GM23248 (cell line): ENCODE data around the gene DIP2A. TPM values are rescaled to one million over a fixed set of nuclear protein-coding genes. Genes with fewer than 3 reads are reported as not detected.
"Not testable (repeated sequence)": the region's sequence is repeated elsewhere in the genome, so short reads cannot be mapped to it uniquely, and the experiment has no call there.

ENCODE experiments used
- DNase-seq: peaks from one replicate; pipeline ENCODE4 v3.0.0-alpha.2; 2015
- H2AFZ ChIP-seq: fragments of 200-600 bp; sonication (generic); 2 replicates; pipeline ENCODE4 v1.6.1; 2016; ENCODE audit warnings: antibody characterized with exemption
- H3F3A ChIP-seq: fragments of 200-600 bp; sonication (generic); 2 replicates; pipeline ENCODE4 v1.6.1; 2016; ENCODE audit warnings: mild to moderate bottlenecking, antibody characterized with exemption, mixed run types; ENCODE audit not compliant: insufficient read depth
- H3K27ac ChIP-seq: fragments of 200-600 bp; sonication (generic); 2 replicates; pipeline ENCODE4 v1.5.1; 2016; ENCODE audit warnings: mild to moderate bottlenecking
- H3K27me3 ChIP-seq: fragments of 200-600 bp; sonication (generic); replicated peaks from 2 replicates; pipeline ENCODE4 v1.6.1; 2016; ENCODE audit warnings: mild to moderate bottlenecking; ENCODE audit not compliant: insufficient read depth
- H3K36me3 ChIP-seq: fragments of 200-600 bp; sonication (generic); 2 replicates; pipeline ENCODE4 v1.6.1; 2016; ENCODE audit warnings: low read depth, mild to moderate bottlenecking
- H3K4me1 ChIP-seq: fragments of 200-600 bp; sonication (generic); 2 replicates; pipeline ENCODE4 v1.6.1; 2016; ENCODE audit warnings: mild to moderate bottlenecking; ENCODE audit not compliant: insufficient read depth
- H3K4me2 ChIP-seq: fragments of 200-600 bp; sonication (generic); one replicate; pipeline ENCODE4 v1.6.1; 2016; ENCODE audit warnings: mild to moderate bottlenecking; ENCODE audit not compliant: unreplicated experiment
- H3K4me3 ChIP-seq: fragments of 200-600 bp; sonication (generic); 2 replicates; pipeline ENCODE4 v1.5.1; 2016; ENCODE audit warnings: mild to moderate bottlenecking
- H3K79me2 ChIP-seq: fragments of 200-600 bp; sonication (generic); 2 replicates; pipeline ENCODE4 v1.6.1; 2016; ENCODE audit warnings: mild to moderate bottlenecking; ENCODE audit not compliant: insufficient read depth
- H3K9ac ChIP-seq: fragments of 200-600 bp; sonication (generic); 2 replicates; pipeline ENCODE4 v1.6.1; 2016; ENCODE audit warnings: mild to moderate bottlenecking
- H3K9me2 ChIP-seq: fragments of 200-600 bp; sonication (generic); 2 replicates; pipeline ENCODE4 v1.6.1; 2016; ENCODE audit warnings: mixed run types, mild to moderate bottlenecking, moderate library complexity; ENCODE audit not compliant: insufficient read depth
- H3K9me3 ChIP-seq: fragments of 200-600 bp; sonication (generic); one replicate; pipeline ENCODE4 v1.6.1; 2017; ENCODE audit warnings: low read depth
- H4K20me1 ChIP-seq: fragments of 200-600 bp; sonication (generic); 2 replicates; pipeline ENCODE4 v1.6.0; 2016; ENCODE audit not compliant: insufficient read depth
- EZH2 ChIP-seq: fragments of 200-600 bp; sonication (generic); IDR thresholded peaks from 2 replicates; pipeline ENCODE4 v1.6.1; 2018; ENCODE audit warnings: antibody characterized with exemption, mild to moderate bottlenecking; ENCODE audit not compliant: insufficient read depth, poor library complexity, severe bottlenecking
- EZH2phosphoT487 ChIP-seq: fragments of 200-600 bp; sonication (generic); IDR thresholded peaks from 2 replicates; pipeline ENCODE4 v1.6.1; 2018; ENCODE audit warnings: antibody characterized with exemption, moderate library complexity, mild to moderate bottlenecking, low read depth; ENCODE audit not compliant: insufficient read depth
- WGBS, 2 experiments: methylation state at CpG; one replicate each; pipeline ENCODE4 v1.1.6; 2015 to 2017; ENCODE audit warnings: low lambda C conversion rate in 2 of 2, low coverage in 1 of 2; ENCODE audit errors: missing lambda C conversion rate in 2 of 2; 5-methylcytosine and 5-hydroxymethylcytosine counted together
- in situ Hi-C: fragments of 300-500 bp; cut with MboI; formaldehyde crosslinking; loops from 2 replicates; pipeline ENCODE4 v1.15.0; 2020
- polyA plus RNA-seq: library from polyadenylated mRNA; unstranded; fragments of >200 nt; fragmentation: Nextera tagmentation; extraction: Ambion mirVana; gene quantifications from 2 replicates; pipeline ENCODE4 v1.2.1, GENCODE V29; 2016
- total RNA-seq: library from RNA; depleted of rRNA; stranded (reverse); fragments of >200 nt; shearing (Covaris generic); gene quantifications from 2 replicates; pipeline ENCODE4 v1.2.3, GENCODE V29; 2014

DIP2A gene
- total and polyA plus RNA-seq, 2 experiments from 2014 or later, result 12.5 to 13.1 TPM

DNA sequence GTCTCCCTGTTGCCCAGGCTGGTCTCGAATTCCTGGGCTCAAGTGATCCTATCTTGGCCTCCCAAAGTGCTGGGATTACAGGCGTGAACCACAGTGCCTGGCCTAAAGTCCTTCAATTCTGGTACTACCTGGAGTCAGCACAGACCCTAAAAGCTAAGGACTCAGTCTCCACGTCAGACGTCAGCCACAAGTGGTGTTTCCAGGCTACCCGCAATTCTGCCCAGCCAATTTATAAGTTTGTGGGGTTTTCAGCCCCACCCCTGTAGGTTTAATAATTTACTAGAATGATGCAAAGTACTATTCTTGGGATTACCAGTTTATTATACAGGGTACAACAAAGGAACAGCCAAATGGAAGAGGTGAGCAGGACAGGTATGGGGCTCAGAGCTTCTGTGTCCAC is 10.6 kb upstream of the DIP2A start:
- H3K4me1 ChIP-seq, result no peaks in the 10 kb centered on the region
- H3K27me3 ChIP-seq, result no peaks in the 10 kb centered on the region
- H3K4me3 ChIP-seq, result no peak overlapping the region
- H3K36me3 ChIP-seq, result peaks cover 10% of the 10 kb centered on the region
- in situ Hi-C loops, result no loop called here
- no peak for TF ChIP-seq EZH2phosphoT487
- TF ChIP-seq EZH2, result no peak
- no peaks in the 10 kb centered on the region for H4K20me1 ChIP-seq
- no peak overlapping the region for H3K27ac ChIP-seq
- H3K9me2 ChIP-seq, result no peaks in the 10 kb centered on the region
- peaks cover 6% of the 10 kb centered on the region; the same call in 1 of the 2 replicates for H3F3A ChIP-seq
- DNase-seq, result no peak
- H3K4me2 ChIP-seq, result no peak overlapping the region
- H3K9ac ChIP-seq, result no peak overlapping the region
- 97 to 100% methylated on average over 5 of the region's 5 CpGs for WGBS, 2 experiments
- no peaks in the 10 kb centered on the region for H3K9me3 ChIP-seq
- H2AFZ ChIP-seq, result no peak overlapping the region
- 0 out of 2 replicates have a peak, but pooled peaks cover 8% of the 10 kb centered on the region for H3K79me2 ChIP-seq

DNA sequence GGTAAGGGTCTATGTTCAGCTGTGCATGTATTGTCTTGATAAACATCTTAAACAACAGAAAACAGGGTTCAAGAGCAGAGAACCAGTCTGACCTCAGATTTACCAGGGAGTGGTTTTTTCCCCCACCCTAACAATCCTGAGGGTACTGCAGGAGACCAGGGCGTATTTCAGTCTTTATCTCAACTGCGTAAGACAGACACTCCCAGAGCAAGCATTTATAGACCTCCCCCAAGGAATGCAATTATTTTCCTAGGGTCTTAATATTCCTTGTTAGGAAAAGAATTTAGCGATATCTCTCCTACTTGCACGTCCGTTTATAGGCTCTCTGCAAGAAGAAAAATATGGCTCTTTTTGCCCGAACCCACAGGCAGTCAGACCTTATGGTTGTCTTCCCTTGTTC is 9.8 kb upstream of the DIP2A start:
- H3F3A ChIP-seq, H3K9ac ChIP-seq, H3K27ac ChIP-seq, H3K9me2 ChIP-seq, in situ Hi-C loops, DNase-seq, H3K9me3 ChIP-seq, H2AFZ ChIP-seq, H4K20me1 ChIP-seq, H3K36me3 ChIP-seq, H3K4me2 ChIP-seq, H3K27me3 ChIP-seq, H3K4me3 ChIP-seq, H3K4me1 ChIP-seq: not testable (repeated sequence)
- peaks cover 14% of the 10 kb centered on the region; the same call in 1 of the 2 replicates for H3K79me2 ChIP-seq
- 92 to 96% methylated on average over 6 of the region's 6 CpGs for WGBS, 2 experiments

DNA sequence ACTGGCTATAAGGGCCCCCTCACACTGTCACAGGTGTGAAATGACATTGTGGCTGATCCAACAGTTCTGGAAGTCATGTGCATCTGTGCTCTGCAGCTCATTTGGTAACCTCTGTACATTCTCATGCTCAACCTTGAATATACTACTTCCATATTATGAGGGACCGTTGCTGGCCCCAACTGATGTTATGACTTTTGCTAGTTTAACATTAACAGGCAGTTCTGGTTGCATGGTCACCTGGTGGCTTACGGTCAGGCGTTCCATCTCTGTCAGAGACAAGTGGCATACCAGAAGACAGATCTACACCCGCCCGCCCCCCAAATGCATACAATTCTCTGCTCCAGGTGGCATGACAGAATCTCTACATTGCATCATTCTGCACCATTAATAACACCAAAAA is 6.0 kb upstream of the DIP2A start:
- no peaks in the 10 kb centered on the region for H3K36me3 ChIP-seq
- H3K4me3 ChIP-seq, result no peak overlapping the region
- H3K4me1 ChIP-seq, result peaks cover 25% of the 10 kb centered on the region
- H3K79me2 ChIP-seq, result peaks cover 40% of the 10 kb centered on the region
- no peak overlapping the region for H3K27ac ChIP-seq
- H3K9me3 ChIP-seq, result no peaks in the 10 kb centered on the region
- no peaks in the 10 kb centered on the region for H3K9me2 ChIP-seq
- no peak overlapping the region for H3K9ac ChIP-seq
- 98 to 99% methylated on average over 5 of the region's 5 CpGs for WGBS, 2 experiments
- H4K20me1 ChIP-seq, result no peaks in the 10 kb centered on the region
- no peak overlapping the region for H3K4me2 ChIP-seq
- peaks cover 21% of the 10 kb centered on the region for H3F3A ChIP-seq
- in situ Hi-C loops, result no loop called here
- DNase-seq, result no peak
- H3K27me3 ChIP-seq, result no peaks in the 10 kb centered on the region
- H2AFZ ChIP-seq, result no peak overlapping the region
- TF ChIP-seq EZH2phosphoT487 (no peak), EZH2 (no peak)

DNA sequence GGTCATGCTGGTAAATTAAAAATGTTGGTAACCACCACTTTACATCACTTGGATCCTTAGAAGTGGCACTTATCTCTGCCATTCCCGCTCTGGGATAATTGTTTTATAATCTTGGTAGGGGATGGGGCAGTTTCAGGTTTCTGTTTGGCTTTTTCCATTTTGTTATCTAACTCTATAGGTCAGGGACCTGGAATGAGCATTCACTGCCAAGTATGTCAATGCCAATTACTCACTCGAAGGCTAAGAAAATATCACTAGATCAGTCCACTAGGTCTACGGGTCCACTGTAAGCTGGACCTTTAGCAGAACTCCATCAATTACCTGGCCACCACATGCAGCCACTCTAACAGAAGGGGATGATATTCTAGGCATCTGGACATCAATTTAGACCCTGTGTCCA is 4.5 kb upstream of the DIP2A start:
- H2AFZ ChIP-seq, result no peak overlapping the region
- H3K36me3 ChIP-seq, result no peaks in the 10 kb centered on the region
- no peaks in the 10 kb centered on the region for H4K20me1 ChIP-seq
- peaks cover 21% of the 10 kb centered on the region for H3F3A ChIP-seq
- H3K9ac ChIP-seq, result no peak overlapping the region
- H3K9me3 ChIP-seq, result no peaks in the 10 kb centered on the region
- no peaks in the 10 kb centered on the region for H3K27me3 ChIP-seq
- 64 to 65% methylated on average over 3 of the region's 3 CpGs for WGBS, 2 experiments
- H3K4me2 ChIP-seq, result no peak overlapping the region
- no peaks in the 10 kb centered on the region for H3K9me2 ChIP-seq
- peaks cover 45% of the 10 kb centered on the region for H3K79me2 ChIP-seq
- in situ Hi-C loops, result no loop called here
- H3K4me1 ChIP-seq, result peaks cover 27% of the 10 kb centered on the region
- no peak overlapping the region for H3K4me3 ChIP-seq
- DNase-seq, result no peak
- no peak for TF ChIP-seq EZH2
- TF ChIP-seq EZH2phosphoT487, result no peak
- no peak overlapping the region for H3K27ac ChIP-seq

- peak overlapping the region; percentile 40 for H3K4me2 ChIP-seq
- H3K9ac ChIP-seq, result no peak overlapping the region; the same call in 1 of the 2 replicates
- H4K20me1 ChIP-seq, result no peaks in the 10 kb centered on the region
- in situ Hi-C loops, result no loop called here
- H3K27ac ChIP-seq, result peak overlapping the region; percentile 68; the same call in 1 of the 2 replicates
- no peak for TF ChIP-seq EZH2phosphoT487
- TF ChIP-seq EZH2, result no peak
- no peaks in the 10 kb centered on the region for H3K9me3 ChIP-seq
- no peaks in the 10 kb centered on the region for H3K9me2 ChIP-seq
- H3K4me3 ChIP-seq, result no peak overlapping the region
- H2AFZ ChIP-seq, result no peak overlapping the region
- H3F3A ChIP-seq, result peaks cover 21% of the 10 kb centered on the region
- H3K4me1 ChIP-seq, result peaks cover 27% of the 10 kb centered on the region
- H3K79me2 ChIP-seq, result peaks cover 50% of the 10 kb centered on the region
- no peaks in the 10 kb centered on the region for H3K27me3 ChIP-seq
- no peaks in the 10 kb centered on the region for H3K36me3 ChIP-seq
- DNase-seq, result peak; percentile 21
- WGBS, 2 experiments, result 75 to 78% methylated on average over 4 of the region's 4 CpGs
Measured at GRCh38 chr21:46454634-46455390, 3.9 kb upstream of the DIP2A start.
